Measurements from ENCODE around the gene MYMX.
A peak's percentile ranks its signal among the peaks of the same experiment; 100 is the strongest.
"Not testable (repeated sequence)": the region's sequence is repeated elsewhere in the genome, so short reads cannot be mapped to it uniquely, and the experiment has no call there.

Gene MYMX

DNA sequence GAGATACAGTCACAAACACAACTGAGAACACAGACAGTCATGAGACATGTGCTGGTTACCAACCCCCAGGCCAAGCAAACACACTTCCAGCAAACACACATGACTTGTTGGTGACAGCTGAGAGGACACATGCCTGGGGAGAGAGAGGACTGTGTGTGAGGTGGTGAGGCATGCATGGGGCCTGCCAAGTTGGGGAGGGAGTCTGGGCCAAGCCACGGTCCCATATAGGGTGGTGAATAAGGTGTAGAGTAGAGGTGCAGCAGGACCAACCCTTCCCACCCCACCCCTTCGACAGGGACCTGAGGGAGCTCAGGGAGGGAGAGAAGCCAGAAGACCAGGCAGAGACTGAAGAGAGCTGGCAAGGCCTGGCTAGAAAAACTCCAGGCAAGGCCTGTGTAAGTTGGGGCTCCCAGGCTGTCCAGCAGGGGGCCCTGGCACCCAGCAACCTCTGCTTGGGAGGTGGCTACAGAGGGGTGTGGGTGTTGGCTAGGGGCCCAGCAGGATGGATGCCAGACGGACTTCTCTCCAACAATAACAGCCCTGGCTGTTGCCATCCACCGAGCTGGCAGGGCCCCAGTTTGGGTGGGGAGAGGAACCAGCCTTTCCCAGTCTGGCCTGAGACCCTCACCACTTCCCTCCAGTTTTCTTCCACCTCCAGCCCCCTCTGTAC is 4.7 kb downstream of the MYMX start:
- peak; percentile 79 to 82 for DNase-seq

DNA sequence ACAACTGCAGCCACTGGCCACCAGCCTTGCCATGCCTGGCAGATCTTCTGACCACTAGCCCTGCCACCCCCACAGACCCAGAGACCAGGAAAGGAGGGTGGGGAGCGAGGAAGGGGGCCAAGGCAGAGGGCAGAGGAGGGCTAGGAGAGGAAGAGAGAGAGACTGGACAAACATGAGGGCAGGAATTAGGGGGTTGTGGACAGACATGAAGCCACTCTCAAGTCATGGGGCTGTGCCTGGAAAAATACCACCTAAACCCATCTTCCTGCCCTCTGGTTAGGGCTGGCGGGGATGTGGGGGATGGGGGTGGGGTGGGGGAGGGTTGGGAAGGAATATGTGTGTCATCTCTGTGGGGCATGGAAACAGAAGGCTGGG is 5.2 kb downstream of the MYMX start:
- DNase-seq, result no peak

DNA sequence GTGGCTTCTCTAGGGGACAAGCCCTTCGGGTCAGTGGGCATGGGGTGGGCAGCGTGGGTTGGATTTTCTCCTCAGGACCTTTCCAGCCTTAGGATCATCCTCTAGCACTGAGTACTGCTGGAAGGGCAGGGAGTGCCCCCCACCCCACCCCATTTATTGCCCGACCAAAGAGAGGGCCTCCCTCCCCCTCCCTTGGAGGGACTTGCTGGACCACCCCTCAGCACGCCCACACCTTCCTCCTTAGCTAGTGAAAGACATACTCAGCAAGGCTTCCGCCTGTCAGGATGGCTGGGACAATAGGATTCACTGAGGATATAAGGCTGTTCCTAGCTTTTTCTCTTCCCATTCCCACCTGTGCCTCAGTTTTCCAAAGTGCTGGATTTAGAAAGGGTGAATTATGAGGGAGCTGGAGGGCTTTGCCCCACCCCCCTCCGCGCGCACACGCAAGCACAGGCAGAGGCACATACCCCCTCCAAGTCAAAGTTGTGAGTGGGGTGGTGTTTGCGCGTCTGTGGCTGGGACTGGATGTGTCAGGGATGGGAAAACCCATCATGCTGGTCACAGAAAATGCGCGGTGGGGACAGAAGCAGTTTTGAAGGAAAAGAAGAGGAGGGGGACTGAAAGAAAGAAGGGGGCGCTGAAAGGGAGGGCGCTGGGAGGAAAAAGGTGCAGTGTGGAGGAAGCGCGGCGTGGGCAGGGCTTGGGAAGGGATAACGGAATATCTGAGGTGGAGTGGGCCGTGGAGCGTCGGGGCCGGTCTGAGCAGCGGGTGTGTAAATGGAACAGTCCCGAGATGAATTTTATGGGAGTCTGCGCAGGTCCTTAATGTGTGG is 6.0 kb downstream of the MYMX start:
- no peak for DNase-seq

DNA sequence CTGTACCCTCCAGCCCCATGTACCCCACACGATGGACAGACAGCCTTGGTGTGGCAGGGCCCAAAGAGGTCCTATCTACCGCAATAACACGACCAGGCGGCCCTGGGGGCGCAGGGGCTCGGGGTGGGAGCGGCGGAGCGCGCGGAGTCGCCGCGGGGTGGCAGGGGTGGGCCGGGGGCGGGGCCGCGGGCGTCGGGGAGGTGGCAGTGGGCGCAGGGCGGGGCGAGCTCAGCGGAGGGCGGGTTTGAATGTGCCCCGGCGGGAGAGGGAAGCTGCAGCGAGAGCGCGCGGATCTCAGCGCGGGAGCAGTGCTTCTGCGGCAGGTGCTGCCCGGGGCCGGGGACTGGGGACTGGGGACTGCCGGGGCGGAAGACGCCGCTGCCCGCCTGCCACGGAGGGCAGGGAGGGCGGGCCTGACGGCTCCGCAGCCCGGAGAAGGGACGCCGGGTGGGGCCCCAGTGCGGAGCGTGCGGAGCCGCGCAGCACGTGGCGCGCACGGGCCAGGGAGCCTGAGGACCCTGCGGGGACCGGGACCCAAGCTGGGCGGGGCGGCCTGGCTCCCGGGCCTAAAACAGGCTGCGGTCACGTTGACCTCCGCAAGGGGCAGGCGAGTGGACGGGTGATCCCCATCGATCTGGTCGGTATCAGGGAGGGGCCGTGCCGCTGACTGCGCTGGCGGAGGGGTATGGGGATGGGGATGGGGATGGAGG is 6.7 kb downstream of the MYMX start, which contains the start of gene SLC29A1:
TSS of gene SLC29A1 (plus strand) at position 277 of the 710 bp plus-strand sequence. CDS start 3,719 bp downstream, outside the sequence.
- DNase-seq, result peak; percentile 79 to 89

DNA sequence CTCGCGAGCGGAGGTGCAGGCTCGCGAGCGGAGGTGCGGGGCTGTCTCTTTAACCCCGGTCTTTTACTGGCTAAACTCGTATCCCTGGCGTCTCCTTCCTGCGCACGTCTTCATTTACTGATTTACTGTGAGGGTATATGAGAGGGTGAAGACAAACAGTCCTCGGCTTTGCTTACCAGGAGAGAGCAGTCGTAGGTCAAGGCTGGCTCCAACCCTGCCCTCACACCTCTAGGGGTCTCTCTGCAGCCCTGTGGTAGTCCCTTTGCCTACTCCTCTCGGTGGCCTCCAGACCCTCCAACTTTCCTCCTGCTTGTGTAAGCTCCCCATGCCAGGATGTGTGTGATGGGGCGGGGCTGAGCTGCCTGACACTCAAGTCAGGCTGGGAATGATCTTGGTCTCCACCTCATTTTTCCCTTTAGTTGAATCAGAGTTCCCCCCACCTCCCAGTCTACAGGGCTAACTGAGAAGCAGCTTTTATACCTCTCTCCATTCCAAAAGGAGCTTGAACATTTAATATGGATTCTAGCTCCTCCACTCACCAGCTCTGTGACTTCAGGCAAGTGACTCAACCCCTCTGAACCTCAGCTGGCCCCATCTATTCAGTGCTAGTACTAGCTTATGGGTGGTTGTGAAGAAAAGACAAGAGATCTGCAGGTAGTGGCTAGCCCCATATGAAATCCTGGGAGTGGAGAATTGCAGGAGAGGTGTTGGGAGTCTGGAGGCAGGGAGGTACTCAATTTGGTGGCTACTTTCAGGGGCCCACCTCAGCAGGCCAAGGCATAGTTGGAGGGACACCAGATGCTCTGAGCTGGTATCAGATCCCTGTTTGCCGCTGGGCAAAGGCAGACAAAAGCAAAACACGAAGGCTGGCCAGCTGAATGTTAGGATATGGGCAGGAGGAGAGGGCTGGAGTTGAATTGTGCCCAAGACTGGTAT is 7.6 kb downstream of the MYMX start:
- no peak for DNase-seq

DNA sequence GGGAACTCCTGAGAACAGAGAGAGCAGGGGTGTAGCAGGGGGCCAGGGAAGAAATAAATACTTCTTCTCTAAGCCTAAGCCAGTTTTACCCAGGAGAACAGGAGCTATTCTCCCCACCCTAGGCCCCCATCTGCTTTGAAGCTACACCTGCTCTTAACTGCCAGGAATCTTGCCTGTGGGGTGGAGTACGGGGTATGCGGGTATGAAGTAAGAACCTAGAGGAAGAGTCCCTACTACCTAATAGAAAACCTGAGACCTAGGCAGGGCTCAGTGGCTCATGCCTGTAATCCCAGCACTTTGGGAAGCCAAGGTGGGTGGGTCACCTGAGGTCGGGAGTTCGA is 8.2 kb downstream of the MYMX start:
- DNase-seq, result no peak

DNA sequence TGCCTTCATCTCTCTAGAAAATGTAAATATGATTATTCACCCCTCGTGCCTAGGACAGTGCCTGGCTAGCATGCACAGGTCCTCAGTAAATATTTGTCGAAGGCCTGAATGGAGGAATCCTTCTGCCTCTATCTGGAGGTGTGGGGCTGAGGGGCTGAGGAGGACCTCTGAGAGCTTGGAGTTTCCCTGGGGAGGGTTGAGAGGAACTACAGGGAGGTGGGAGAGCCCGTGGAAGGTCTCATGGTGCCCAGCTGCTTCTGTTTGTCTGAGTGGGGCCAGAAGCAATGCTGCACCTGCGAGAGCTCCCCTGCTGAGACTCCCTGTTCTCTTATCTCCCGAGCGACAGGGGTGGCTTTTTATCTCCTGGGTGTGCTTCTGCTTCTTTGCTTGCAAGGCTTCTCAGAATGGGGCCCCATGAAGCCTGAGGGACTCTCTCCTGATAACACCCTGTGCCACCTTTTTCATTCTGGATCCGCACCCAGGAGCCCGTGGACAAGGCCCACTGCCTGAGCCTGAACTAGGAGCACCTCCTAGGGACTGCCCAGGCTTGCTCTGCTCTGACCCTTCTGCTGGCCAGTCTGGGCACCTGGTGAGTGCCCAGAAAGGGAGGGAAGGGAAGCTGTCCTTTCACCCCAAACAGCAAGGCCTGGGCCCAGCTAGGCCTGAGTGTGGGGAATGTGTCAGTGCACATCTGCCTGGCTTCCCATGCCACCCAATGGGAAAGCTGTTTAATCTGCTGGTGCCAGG is 9.0 kb downstream of the MYMX start:
- DNase-seq, result no peak

DNA sequence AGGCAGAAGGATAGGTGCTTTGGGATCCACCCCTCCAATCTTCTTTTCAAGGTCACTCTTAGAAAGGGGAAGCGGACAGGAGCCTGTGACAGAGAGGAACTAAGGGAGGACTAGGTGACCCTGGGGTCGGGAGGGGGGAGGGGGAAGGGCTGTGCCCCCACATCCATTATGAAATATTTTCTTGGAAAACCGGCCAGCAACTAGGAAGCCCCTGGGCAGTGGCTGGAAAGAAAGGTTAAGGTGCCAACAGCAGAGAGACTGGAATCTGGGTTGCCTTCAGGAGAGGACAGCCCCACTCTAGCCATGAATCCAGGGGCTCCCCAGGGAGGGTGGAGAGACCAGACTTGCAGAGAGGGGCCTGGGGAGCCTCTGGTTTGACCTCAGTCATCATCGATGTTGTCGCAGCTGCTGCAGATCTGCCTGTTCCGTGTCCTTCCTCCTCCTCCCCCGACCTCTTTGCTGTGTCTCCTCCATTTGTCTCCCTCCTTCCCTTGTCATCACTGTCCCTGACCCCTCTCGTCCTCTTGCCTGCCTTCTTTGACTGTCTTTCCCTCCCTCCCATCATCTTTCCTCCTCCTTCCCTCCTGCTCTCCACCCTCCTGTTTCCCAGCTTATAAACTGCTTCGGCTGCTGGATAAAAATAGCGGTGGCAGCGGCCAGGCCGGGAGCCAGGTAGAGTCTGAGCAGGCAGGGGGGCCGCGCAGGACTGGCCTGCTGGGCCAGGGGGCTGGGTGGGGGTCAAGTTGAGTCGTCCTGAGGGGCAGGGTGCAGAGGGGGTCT is 9.8 kb downstream of the MYMX start:
- no peak for DNase-seq

DNA sequence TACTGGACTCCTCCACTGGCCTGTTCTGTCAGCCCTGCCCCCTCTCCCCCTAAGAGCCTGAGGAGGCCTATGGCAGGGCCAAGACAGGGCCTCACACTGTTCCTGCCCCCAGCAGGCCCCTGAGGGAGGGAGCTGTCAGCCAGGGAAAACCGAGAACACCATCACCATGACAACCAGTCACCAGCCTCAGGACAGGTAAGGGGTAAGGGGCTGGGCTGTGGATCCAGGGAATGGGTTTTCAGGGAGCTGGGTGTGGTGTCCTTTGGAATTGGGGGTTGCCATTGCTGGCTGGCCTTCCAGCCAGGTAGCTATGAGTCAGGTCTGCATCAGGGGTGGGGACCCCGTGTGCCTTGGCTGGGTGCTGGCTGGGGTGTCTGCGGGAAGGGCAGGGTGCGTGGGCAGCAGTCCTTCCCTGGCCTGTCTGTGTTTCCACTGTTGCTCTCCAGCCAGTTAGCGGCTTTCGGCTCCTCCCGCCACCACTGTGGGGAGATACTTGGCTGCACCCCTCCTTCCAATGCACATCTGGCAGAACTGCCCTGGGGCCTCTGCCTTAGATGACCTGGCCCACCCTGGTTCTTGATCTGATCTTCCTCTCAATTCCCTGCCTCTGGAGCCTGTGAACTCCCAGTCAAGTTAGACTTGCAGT is 10.5 kb downstream of the MYMX start:
- DNase-seq, result no peak

DNA sequence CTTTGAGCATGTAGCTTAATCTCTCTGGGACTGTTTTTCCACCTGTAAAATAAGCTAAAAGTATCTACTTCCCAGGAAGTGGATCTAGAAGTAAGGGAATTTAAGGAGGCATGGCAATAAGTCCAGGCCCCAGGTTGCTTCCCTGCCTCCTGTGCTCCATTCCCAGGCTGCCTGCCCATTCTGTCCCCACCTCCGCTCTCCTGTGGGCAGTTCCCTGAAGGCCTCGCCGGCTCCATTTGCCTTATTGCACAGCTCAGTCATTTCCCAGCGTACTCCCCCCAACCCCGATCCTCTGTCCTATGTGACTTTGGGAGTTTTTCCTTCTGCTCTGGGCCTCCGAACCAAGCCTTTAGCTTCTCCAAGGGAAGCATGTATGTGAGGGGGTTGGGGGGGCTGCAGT is 11.3 kb downstream of the MYMX start:
- DNase-seq, result no peak

DNA sequence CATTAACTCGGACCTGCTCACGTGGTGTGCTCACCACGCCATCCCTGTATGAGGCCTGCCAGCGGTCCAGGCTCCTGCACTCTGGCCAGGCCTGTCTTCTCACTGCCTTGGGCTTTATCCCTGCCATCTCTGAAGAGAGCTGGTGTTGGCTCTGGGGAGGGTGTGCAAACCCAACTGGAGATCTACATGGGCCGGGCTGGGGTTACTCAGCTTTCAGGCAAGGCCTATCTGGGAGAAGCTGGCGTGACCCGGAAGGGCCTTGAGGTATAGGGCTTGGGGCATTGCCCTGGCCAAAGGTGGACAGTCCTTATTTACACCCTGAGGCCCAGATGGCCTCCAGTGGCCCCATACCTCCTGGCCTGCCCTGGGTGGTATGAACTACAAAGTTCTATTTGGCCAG is 11.7 kb downstream of the MYMX start:
- DNase-seq, result no peak

DNA sequence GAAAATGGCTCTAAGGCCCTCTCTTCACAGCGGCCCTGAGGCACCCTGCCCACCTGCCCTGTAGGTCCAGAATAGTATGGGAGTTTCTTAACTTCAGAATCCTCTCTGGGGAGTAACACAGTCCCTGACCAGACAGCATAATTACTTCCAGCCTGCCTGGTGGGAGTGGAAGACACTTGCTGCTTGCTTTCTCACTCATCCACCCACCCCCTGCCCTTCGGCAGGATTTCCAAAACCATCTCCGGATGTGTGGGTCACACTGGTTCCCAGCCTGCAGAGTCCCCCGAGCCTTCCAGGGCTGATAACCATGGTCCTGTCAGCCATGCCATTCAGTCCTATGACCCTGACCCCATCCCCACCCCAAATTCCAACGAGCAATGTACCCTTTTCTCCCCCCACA is 12.1 kb downstream of the MYMX start:
- no peak for DNase-seq

DNA sequence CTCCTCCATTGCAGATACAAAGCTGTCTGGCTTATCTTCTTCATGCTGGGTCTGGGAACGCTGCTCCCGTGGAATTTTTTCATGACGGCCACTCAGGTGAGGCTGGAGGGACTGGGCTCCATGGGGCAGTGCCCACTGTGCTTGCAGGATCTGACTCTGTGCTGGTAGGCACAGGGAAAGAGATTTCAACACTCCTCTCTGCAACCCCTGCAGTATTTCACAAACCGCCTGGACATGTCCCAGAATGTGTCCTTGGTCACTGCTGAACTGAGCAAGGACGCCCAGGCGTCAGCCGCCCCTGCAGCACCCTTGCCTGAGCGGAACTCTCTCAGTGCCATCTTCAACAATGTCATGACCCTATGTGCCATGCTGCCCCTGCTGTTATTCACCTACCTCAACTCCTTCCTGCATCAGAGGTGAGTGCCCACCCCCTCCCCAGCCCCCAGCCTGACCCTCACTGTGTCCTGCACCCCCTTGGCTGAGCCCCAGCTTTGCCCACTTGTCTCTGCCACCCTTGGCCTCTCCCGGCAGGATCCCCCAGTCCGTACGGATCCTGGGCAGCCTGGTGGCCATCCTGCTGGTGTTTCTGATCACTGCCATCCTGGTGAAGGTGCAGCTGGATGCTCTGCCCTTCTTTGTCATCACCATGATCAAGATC is 12.8 kb downstream of the MYMX start:
- no peak for DNase-seq

DNA sequence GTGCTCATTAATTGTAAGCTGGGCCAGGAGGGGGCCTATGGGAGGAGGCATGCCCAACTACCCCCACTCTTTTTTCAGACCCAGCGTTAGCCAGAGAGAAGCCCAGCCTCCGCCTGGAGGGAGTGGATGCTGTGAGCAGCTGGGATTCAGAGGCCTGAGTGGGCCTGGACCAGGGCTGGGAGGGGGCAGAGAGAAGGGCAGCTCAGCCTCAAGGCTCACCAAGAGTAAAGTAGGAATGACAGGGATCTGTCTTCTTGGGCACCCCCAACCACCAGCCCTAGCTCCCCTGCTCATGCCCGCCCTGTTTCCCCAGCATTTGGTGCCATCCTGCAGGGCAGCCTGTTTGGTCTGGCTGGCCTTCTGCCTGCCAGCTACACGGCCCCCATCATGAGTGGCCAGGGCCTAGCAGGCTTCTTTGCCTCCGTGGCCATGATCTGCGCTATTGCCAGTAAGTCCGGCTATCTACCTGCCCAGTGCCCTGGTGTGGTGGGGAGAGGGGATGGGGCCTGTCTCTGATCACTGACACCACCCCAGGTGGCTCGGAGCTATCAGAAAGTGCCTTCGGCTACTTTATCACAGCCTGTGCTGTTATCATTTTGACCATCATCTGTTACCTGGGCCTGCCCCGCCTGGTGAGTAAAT is 13.4 kb downstream of the MYMX start:
- DNase-seq, result no peak

DNA sequence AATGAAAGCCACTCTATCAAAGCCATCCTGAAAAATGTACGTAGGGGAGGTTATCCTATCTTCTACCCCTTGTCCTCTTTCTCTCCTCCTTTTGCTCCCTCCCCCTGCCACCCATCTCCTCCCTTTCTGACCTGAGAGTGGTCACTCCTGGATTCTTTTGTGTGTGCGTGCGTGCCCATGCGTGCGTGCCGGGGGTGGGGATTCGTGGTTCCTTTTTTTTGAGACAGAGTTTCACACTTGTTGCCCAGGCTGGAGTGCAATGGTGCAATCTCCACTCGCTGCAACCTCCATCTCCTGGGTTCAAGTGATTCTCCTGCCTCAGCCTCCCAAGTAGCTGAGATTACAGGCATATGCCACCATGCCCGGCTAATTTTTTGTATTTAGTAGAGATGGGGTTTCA is 14.7 kb downstream of the MYMX start:
- not testable (repeated sequence) for DNase-seq

DNA sequence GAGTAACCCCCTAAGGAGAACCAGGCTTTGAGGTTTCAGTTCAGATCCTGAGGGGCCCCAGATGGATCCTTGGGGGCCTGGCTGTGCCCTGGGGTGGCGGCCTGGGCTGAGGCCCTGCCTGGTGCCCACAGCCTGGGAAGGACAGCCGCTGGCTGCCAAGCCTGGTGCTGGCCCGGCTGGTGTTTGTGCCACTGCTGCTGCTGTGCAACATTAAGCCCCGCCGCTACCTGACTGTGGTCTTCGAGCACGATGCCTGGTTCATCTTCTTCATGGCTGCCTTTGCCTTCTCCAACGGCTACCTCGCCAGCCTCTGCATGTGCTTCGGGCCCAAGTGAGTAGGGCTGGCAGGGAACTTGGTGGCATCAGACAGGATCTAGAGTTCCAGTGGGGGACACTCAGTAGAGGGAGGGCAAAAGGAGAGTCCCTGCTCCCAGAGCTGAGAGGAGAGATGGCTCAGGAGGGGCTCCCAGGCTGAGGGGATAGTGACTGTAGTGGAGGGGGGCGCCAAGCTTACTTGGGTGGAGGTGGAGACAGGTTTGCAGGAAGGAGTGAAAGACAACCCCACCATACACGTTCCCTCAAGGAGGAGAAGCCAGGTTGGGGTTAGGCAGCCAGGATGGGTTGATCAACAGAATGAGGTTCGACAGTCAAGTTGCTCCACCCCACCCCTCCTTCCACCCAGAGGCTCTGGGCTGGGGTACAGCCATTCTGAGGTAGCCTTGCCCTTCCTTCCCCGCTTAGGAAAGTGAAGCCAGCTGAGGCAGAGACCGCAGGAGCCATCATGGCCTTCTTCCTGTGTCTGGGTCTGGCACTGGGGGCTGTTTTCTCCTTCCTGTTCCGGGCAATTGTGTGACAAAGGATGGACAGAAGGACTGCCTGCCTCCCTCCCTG is 16.2 kb downstream of the MYMX start:
- DNase-seq, result no peak

DNA sequence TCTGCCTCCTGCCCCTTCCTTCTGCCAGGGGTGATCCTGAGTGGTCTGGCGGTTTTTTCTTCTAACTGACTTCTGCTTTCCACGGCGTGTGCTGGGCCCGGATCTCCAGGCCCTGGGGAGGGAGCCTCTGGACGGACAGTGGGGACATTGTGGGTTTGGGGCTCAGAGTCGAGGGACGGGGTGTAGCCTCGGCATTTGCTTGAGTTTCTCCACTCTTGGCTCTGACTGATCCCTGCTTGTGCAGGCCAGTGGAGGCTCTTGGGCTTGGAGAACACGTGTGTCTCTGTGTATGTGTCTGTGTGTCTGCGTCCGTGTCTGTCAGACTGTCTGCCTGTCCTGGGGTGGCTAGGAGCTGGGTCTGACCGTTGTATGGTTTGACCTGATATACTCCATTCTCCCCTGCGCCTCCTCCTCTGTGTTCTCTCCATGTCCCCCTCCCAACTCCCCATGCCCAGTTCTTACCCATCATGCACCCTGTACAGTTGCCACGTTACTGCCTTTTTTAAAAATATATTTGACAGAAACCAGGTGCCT is 16.9 kb downstream of the MYMX start:
- DNase-seq, result no peak

Data from CD4-positive, alpha-beta T cell treated with Interferon alpha-2 for 1 hour (primary cell).